ENCODE measurements around the gene HELZ2.

- TF ChIP-seq, protein P1, sequence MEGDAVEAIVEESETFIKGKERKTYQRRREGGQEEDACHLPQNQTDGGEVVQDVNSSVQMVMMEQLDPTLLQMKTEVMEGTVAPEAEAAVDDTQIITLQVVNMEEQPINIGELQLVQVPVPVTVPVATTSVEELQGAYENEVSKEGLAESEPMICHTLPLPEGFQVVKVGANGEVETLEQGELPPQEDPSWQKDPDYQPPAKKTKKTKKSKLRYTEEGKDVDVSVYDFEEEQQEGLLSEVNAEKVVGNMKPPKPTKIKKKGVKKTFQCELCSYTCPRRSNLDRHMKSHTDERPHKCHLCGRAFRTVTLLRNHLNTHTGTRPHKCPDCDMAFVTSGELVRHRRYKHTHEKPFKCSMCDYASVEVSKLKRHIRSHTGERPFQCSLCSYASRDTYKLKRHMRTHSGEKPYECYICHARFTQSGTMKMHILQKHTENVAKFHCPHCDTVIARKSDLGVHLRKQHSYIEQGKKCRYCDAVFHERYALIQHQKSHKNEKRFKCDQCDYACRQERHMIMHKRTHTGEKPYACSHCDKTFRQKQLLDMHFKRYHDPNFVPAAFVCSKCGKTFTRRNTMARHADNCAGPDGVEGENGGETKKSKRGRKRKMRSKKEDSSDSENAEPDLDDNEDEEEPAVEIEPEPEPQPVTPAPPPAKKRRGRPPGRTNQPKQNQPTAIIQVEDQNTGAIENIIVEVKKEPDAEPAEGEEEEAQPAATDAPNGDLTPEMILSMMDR (IDR thresholded peaks at IDR 0.05; ENCODE audit: insufficient read depth, low read length): no peak
- TF ChIP-seq, protein P2, sequence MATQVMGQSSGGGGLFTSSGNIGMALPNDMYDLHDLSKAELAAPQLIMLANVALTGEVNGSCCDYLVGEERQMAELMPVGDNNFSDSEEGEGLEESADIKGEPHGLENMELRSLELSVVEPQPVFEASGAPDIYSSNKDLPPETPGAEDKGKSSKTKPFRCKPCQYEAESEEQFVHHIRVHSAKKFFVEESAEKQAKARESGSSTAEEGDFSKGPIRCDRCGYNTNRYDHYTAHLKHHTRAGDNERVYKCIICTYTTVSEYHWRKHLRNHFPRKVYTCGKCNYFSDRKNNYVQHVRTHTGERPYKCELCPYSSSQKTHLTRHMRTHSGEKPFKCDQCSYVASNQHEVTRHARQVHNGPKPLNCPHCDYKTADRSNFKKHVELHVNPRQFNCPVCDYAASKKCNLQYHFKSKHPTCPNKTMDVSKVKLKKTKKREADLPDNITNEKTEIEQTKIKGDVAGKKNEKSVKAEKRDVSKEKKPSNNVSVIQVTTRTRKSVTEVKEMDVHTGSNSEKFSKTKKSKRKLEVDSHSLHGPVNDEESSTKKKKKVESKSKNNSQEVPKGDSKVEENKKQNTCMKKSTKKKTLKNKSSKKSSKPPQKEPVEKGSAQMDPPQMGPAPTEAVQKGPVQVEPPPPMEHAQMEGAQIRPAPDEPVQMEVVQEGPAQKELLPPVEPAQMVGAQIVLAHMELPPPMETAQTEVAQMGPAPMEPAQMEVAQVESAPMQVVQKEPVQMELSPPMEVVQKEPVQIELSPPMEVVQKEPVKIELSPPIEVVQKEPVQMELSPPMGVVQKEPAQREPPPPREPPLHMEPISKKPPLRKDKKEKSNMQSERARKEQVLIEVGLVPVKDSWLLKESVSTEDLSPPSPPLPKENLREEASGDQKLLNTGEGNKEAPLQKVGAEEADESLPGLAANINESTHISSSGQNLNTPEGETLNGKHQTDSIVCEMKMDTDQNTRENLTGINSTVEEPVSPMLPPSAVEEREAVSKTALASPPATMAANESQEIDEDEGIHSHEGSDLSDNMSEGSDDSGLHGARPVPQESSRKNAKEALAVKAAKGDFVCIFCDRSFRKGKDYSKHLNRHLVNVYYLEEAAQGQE (IDR thresholded peaks at IDR 0.05; ENCODE audit: insufficient replicate concordance, low read depth): no peak
Observed at GRCh38 chr20:63606686-63607085, 32.6 kb upstream of the HELZ2 start.
